ENCODE results near the gene NDUFB8. TPM values are rescaled to one million over a fixed set of nuclear protein-coding genes. Genes with fewer than 3 reads are reported as not detected.

NDUFB8 gene
- total RNA-seq, 1 donor from 2014 or later = 200 TPM

GRCh38 chr10:100481462-100482081 is 48.1 kb downstream of the NDUFB8 start:
- H3K4me3 Mint-ChIP-seq = peak overlapping the region; percentile 48
- no peaks in the 10 kb centered on the region for H3K36me3 Mint-ChIP-seq (ENCODE audit: low read depth)
- DNase-seq (ENCODE audit: low read depth, low spot score) = peak; percentile 92
- H3K4me1 Mint-ChIP-seq = peaks cover 43% of the 10 kb centered on the region
- peaks cover 72% of the 10 kb centered on the region for H3K27me3 Mint-ChIP-seq (ENCODE audit: low read depth)
- H3K27ac Mint-ChIP-seq (ENCODE audit: unreplicated experiment) = no peak overlapping the region
- H3K9me3 Mint-ChIP-seq = no peaks in the 10 kb centered on the region
- TF ChIP-seq, protein P1, sequence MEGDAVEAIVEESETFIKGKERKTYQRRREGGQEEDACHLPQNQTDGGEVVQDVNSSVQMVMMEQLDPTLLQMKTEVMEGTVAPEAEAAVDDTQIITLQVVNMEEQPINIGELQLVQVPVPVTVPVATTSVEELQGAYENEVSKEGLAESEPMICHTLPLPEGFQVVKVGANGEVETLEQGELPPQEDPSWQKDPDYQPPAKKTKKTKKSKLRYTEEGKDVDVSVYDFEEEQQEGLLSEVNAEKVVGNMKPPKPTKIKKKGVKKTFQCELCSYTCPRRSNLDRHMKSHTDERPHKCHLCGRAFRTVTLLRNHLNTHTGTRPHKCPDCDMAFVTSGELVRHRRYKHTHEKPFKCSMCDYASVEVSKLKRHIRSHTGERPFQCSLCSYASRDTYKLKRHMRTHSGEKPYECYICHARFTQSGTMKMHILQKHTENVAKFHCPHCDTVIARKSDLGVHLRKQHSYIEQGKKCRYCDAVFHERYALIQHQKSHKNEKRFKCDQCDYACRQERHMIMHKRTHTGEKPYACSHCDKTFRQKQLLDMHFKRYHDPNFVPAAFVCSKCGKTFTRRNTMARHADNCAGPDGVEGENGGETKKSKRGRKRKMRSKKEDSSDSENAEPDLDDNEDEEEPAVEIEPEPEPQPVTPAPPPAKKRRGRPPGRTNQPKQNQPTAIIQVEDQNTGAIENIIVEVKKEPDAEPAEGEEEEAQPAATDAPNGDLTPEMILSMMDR (conservative IDR thresholded peaks at IDR 0.05) = no peak

DNA sequence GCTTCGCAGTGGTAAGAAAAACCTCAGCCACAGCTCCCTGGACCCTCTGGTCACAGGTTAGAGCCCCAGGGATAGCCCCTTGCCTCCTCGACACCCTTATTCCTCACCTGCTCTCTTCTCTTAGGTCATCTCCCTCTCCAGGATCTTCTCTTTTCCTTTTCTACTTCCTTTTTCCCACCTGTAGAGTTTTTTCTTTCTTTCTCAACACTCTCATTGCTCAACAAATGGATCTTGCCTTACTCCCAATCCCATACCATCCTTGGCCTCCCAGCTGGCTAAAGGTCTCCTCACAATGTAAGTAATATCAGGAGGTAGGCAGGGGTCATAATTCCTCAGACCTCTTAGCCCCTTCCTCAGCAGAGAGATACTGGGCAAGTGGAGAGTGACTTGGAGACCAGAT is 49.7 kb downstream of the NDUFB8 start:
- peaks cover 74% of the 10 kb centered on the region for H3K27me3 Mint-ChIP-seq (ENCODE audit: low read depth)
- no peaks in the 10 kb centered on the region for H3K9me3 Mint-ChIP-seq
- DNase-seq (ENCODE audit: low read depth, low spot score) = no peak
- H3K36me3 Mint-ChIP-seq (ENCODE audit: low read depth) = no peaks in the 10 kb centered on the region
- TF ChIP-seq, protein P1 (conservative IDR thresholded peaks at IDR 0.05) = no peak
- no peak overlapping the region for H3K4me3 Mint-ChIP-seq
- H3K27ac Mint-ChIP-seq (ENCODE audit: unreplicated experiment) = no peak overlapping the region
- H3K4me1 Mint-ChIP-seq = peaks cover 27% of the 10 kb centered on the region

GRCh38 chr10:100479037-100479436 is 50.6 kb downstream of the NDUFB8 start:
- no peak for DNase-seq (ENCODE audit: low read depth, low spot score)
- H3K27me3 Mint-ChIP-seq (ENCODE audit: low read depth) = peaks cover 70% of the 10 kb centered on the region
- peaks cover 18% of the 10 kb centered on the region for H3K4me1 Mint-ChIP-seq
- H3K27ac Mint-ChIP-seq (ENCODE audit: unreplicated experiment) = no peak overlapping the region
- no peaks in the 10 kb centered on the region for H3K9me3 Mint-ChIP-seq
- TF ChIP-seq, protein P1 (conservative IDR thresholded peaks at IDR 0.05) = no peak
- H3K36me3 Mint-ChIP-seq (ENCODE audit: low read depth) = no peaks in the 10 kb centered on the region
- H3K4me3 Mint-ChIP-seq = no peak overlapping the region

GRCh38 chr10:100477970-100478369 is 51.7 kb downstream of the NDUFB8 start:
- no peak for DNase-seq (ENCODE audit: low read depth, low spot score)
- TF ChIP-seq, protein P1 (conservative IDR thresholded peaks at IDR 0.05) = no peak
- peaks cover 67% of the 10 kb centered on the region for H3K27me3 Mint-ChIP-seq (ENCODE audit: low read depth)
- H3K36me3 Mint-ChIP-seq (ENCODE audit: low read depth) = no peaks in the 10 kb centered on the region
- no peak overlapping the region for H3K27ac Mint-ChIP-seq (ENCODE audit: unreplicated experiment)
- peaks cover 7% of the 10 kb centered on the region for H3K4me1 Mint-ChIP-seq
- H3K9me3 Mint-ChIP-seq = no peaks in the 10 kb centered on the region
- no peak overlapping the region for H3K4me3 Mint-ChIP-seq

Other genes with a start within 250 kb of the NDUFB8 start
- 32.9 and 37.5 TPM in 2 replicates for gene BLOC1S2, start 243.2 kb downstream of the NDUFB8 start, total RNA-seq
- gene PKD2L1, start 199.6 kb downstream of the NDUFB8 start, total RNA-seq = 0.14 TPM in 1 of 2 replicates, not detected in the other
- 969 and 975 TPM in 2 replicates for gene SCD, start 182.6 kb downstream of the NDUFB8 start, total RNA-seq
- 3.8 and 4.2 TPM in 2 replicates for gene WNT8B, start 66.9 kb downstream of the NDUFB8 start, total RNA-seq
- 18.1 and 18.7 TPM in 2 replicates for gene SEC31B, start 10.0 kb downstream of the NDUFB8 start, total RNA-seq
- gene HIF1AN, start 6.1 kb upstream of the NDUFB8 start, total RNA-seq = 55.7 and 62.9 TPM in 2 replicates
- gene PAX2, start 215.7 kb upstream of the NDUFB8 start, total RNA-seq = 1.0 and 1.5 TPM in 2 replicates